ENCODE results near the gene C4orf50. TPM values are rescaled to one million over a fixed set of nuclear protein-coding genes. Genes with fewer than 3 reads are reported as not detected.

C4orf50 gene
- total RNA-seq, 1 donor from 2014 or later: not detected

DNA sequence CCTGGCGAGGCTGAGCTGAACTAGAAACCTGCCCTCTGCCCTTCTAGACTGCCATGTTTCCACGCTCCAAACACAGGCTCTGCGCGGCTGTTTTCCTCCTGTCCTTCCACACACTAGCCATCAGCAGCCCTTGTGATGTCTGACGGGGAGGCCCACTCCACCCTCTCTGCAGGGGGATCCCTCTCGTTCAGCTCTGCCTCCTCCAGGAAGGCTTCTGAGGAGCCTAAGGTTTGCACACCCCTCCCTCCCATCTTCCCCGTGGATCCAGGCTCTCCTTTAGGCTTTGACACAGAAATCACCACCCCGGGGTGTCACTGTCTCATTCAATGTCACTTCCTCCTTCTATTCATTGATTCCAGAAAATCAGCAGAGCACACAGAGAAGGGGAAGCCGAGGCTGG, 86.7 kb downstream of the C4orf50 start:
- TF ChIP-seq, protein P1, sequence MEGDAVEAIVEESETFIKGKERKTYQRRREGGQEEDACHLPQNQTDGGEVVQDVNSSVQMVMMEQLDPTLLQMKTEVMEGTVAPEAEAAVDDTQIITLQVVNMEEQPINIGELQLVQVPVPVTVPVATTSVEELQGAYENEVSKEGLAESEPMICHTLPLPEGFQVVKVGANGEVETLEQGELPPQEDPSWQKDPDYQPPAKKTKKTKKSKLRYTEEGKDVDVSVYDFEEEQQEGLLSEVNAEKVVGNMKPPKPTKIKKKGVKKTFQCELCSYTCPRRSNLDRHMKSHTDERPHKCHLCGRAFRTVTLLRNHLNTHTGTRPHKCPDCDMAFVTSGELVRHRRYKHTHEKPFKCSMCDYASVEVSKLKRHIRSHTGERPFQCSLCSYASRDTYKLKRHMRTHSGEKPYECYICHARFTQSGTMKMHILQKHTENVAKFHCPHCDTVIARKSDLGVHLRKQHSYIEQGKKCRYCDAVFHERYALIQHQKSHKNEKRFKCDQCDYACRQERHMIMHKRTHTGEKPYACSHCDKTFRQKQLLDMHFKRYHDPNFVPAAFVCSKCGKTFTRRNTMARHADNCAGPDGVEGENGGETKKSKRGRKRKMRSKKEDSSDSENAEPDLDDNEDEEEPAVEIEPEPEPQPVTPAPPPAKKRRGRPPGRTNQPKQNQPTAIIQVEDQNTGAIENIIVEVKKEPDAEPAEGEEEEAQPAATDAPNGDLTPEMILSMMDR (conservative IDR thresholded peaks at IDR 0.05; ENCODE audit: low read depth, low read length): no peak
- H3K4me3 ChIP-seq (ENCODE audit: low read depth, low read length): no peak overlapping the region
- no peak for DNase-seq (ENCODE audit: low read depth)

DNA sequence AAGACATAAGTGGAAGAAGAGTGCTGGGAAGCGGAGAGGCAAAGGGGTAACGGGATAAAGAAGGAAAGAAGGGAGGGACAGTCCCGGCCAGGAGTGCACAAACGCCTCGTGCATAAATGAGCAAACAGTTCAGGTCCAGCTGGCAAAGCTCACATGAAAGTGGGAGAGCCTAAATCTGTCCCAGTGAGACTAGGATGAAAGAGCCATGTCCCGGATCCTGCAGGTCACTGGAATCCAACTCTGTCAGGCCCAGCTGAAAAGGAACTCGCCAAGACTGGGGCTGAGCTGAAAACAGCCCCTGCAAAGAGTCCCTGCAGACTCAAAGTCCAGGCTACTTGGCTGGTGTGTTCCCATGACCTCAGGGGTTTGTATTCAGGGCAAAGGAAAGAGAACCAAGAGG, 87.4 kb downstream of the C4orf50 start:
- TF ChIP-seq, protein P1 (conservative IDR thresholded peaks at IDR 0.05; ENCODE audit: low read depth, low read length): no peak
- no peak for DNase-seq (ENCODE audit: low read depth)
- no peak overlapping the region for H3K4me3 ChIP-seq (ENCODE audit: low read depth, low read length)

DNA sequence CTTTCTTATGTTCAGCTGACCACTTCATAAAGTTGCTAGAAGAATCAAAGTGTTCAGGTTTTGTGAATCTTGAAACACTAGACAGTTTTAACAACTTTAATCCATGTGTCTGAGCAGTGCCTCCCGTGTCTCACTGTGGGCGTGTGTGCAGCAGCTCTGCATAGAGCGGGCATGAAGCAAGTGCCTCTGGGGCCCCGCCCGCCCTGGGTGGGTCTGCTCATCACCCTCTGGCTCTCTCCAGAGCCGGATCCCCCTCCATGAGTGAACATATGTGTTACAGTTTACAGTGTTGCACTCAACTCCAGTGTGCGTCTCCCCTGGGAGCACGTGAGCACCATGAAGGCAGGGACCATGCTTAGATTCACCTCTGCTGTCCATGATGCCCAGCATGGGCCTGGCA, 87.8 kb downstream of the C4orf50 start:
- H3K4me3 ChIP-seq (ENCODE audit: low read depth, low read length): no peak overlapping the region
- TF ChIP-seq, protein P1 (conservative IDR thresholded peaks at IDR 0.05; ENCODE audit: low read depth, low read length): no peak

DNA sequence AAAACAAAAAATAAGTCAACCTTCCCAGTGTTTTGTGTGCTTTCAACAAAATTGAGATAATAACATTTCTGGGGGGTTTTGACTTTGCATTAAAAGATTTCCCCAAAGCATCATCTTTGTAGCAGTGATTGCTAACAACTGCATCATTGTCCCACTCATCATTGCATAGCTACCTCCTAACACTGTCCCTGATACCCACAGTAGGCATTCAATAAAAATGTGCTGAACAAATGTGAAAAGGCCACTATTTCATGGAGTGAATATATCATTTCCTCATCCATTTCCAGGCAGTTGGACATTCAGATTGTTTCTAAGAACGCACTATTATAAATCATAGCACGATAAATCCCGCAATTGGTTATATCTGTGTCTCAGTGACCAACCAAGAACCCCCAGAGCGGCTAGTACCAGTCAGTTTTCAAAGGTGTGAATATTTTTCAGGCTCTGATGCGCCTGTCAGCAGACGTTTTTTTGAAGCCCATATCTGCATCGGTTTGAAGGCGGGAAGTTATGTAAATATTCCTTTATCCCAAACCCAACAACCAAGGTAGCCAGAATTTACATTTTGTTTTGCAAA, 89.3 kb downstream of the C4orf50 start:
- no peak for DNase-seq (ENCODE audit: low read depth)
- H3K4me3 ChIP-seq (ENCODE audit: low read depth, low read length): no peak overlapping the region
- TF ChIP-seq, protein P1 (conservative IDR thresholded peaks at IDR 0.05; ENCODE audit: low read depth, low read length): no peak

More for the DNA sequence above, 87.8 kb downstream of the C4orf50 start:
- no peak for DNase-seq (ENCODE audit: low read depth)

DNA sequence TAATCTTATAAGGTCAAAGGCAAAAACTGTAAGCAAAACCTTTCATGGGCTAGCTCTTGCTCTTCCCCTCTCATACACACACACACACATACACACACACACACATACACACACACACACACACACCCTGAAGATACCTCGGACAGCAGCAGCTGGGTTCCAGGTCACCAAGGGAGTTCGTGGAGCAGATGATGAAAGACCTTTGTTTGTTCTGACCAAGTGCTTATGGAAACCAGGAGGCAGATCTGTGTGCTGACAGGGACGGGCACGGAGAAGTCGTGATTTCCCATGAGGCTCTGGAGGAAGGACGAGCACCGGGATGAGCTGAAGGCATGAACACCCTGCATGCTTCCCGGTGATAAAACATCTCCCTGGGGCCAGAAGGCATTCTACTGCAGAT, 90.0 kb downstream of the C4orf50 start:
- TF ChIP-seq, protein P1 (conservative IDR thresholded peaks at IDR 0.05; ENCODE audit: low read depth, low read length): no peak

DNA sequence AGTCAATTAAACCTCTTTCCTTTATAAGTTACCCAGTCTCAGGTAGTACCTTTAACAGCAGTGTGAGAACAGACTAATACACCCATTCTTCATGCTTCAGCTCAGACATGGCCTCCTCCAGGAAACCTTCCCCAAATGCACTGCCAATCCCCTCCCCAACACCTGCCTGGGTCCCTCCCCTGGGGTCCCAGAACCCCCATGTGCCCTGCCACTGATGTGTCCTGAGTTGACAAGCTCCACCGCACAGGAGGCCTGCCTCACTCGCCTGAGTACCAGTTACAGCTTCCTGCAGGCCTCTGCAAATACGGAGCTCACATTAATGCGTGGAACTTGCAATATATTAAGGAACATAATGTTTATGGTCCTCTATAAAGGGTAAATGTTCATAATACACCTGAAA, 90.5 kb downstream of the C4orf50 start:
- no peak for DNase-seq (ENCODE audit: low read depth)
- TF ChIP-seq, protein P1 (conservative IDR thresholded peaks at IDR 0.05; ENCODE audit: low read depth, low read length): no peak
- no peak overlapping the region for H3K4me3 ChIP-seq (ENCODE audit: low read depth, low read length)

More for the DNA sequence above, 90.0 kb downstream of the C4orf50 start:
- H3K4me3 ChIP-seq (ENCODE audit: low read depth, low read length): no peak overlapping the region
- DNase-seq (ENCODE audit: low read depth): no peak

DNA sequence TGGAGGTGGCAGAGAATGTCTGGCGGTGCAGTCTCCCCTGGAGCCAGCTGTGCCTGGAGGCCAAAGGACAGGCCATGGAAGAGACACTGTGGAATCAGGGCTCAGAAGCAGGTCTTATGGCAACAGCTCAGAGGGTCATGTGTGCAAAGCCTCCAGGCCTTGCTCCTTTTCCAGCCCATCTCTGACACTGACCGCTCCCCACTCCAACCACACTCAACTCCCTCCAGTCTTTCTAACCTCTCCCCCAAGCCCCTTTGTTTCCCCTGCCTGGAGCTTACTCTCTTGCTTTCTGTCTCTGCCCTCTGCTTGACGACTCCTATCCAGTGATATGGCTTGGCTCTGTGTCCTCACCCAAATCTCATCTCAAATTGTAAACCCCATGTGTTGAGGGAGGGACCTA, 91.1 kb downstream of the C4orf50 start:
- no peak overlapping the region for H3K4me3 ChIP-seq (ENCODE audit: low read depth, low read length)
- DNase-seq (ENCODE audit: low read depth): no peak
- TF ChIP-seq, protein P1 (conservative IDR thresholded peaks at IDR 0.05; ENCODE audit: low read depth, low read length): no peak
